HEK293 (cell line): Measurements from ENCODE around the gene GREB1L.
A peak's percentile ranks its signal among the peaks of the same experiment; 100 is the strongest.

Experiments used
- CTCF ChIA-PET: fragments of 350-600 bp; formaldehyde crosslinking; extraction: SDS; loops from one replicate; lab custom pipeline; 2021; ENCODE audit warnings: antibody characterized with exemption; lab: Yijun Ruan, JAX
- POLR2A ChIA-PET: fragments of 300-600 bp; formaldehyde crosslinking; extraction: SDS; loops from one replicate; lab custom pipeline; 2020; ENCODE audit warnings: antibody characterized with exemption, inconsistent platforms; lab: Yijun Ruan, JAX
- H3K27ac ChIP-seq: fragments of 200-500 bp; sonication (Bioruptor generic); 2 replicates; pipeline ENCODE4 v1.5.1; 2014; ENCODE audit warnings: low read depth, low read length, control low read depth, inconsistent platforms; ENCODE audit errors: extremely low read depth
- H3K36me3 ChIP-seq, 2 experiments: fragments of 200-500 bp in 1 of 2; sonication (Bioruptor generic) in 1 of 2; 1 replicate in 1 of 2; 2 replicates in 1 of 2; pipeline ENCODE4 v1.5.1; 2014 to 2017; ENCODE audit warnings: inconsistent platforms in 2 of 2, low read length in 2 of 2; ENCODE audit not compliant: control insufficient read depth in 2 of 2, insufficient read depth in 1 of 2
- H3K4me1 ChIP-seq: fragments of 200-500 bp; sonication (Bioruptor generic); 2 replicates; pipeline ENCODE4 v1.5.1; 2014; ENCODE audit warnings: mild to moderate bottlenecking, low read length, inconsistent platforms; ENCODE audit not compliant: control insufficient read depth, insufficient read depth
- H3K4me3 ChIP-seq: 2 replicates; pipeline ENCODE4 v1.5.1; 2011; ENCODE audit warnings: low read depth, mild to moderate bottlenecking, control low read depth, low read length, moderate library complexity
- H3K9me3 ChIP-seq: fragments of 200-500 bp; sonication (Bioruptor generic); 2 replicates; pipeline ENCODE4 v1.5.1; 2014; ENCODE audit warnings: low read depth, low read length, inconsistent platforms; ENCODE audit not compliant: control insufficient read depth, insufficient read depth
- GLIS2 ChIP-seq: fragments of 450-650 bp; formaldehyde crosslinking; IDR thresholded peaks from 2 replicates; pipeline ENCODE4 v1.5.1; 2016; ENCODE audit warnings: missing biosample characterization, missing genetic modification characterization
- PRDM4 ChIP-seq: fragments of 450-650 bp; formaldehyde crosslinking; IDR thresholded peaks from 2 replicates; pipeline ENCODE4 v1.5.1; 2017; ENCODE audit warnings: missing biosample characterization, missing genetic modification characterization
- PRDM6 ChIP-seq: fragments of 450-650 bp; formaldehyde crosslinking; IDR thresholded peaks from 2 replicates; pipeline ENCODE4 v1.5.1; 2017; ENCODE audit warnings: missing biosample characterization, missing genetic modification characterization
- SETDB1 ChIP-seq: IDR thresholded peaks from one replicate; pipeline ENCODE4 v1.6.1; 2017; ENCODE audit warnings: mild to moderate bottlenecking, low read length, moderate library complexity, mixed read lengths; ENCODE audit not compliant: insufficient read length
- SP7 ChIP-seq: fragments of 450-650 bp; formaldehyde crosslinking; IDR thresholded peaks from 2 replicates; pipeline ENCODE4 v1.5.1; 2016; ENCODE audit warnings: missing biosample characterization, missing genetic modification characterization
- TCF7L2 ChIP-seq: IDR thresholded peaks from 2 replicates; pipeline ENCODE4 v1.6.1; 2011; ENCODE audit warnings: low read depth, mild to moderate bottlenecking, inconsistent platforms, low read length, moderate library complexity, borderline replicate concordance
- ZBTB10 ChIP-seq: fragments of 450-650 bp; formaldehyde crosslinking; IDR thresholded peaks from 2 replicates; pipeline ENCODE4 v1.5.1; 2016; ENCODE audit warnings: missing biosample characterization, missing genetic modification characterization
- ZBTB49 ChIP-seq: fragments of 450-650 bp; formaldehyde crosslinking; IDR thresholded peaks from 2 replicates; pipeline ENCODE4 v1.5.1; 2016; ENCODE audit warnings: missing biosample characterization, missing genetic modification characterization, low read depth
- ZNF121 ChIP-seq: fragments of 450-650 bp; formaldehyde crosslinking; IDR thresholded peaks from 2 replicates; pipeline ENCODE4 v1.5.1; 2016; ENCODE audit warnings: missing biosample characterization, missing genetic modification characterization
- ZNF26 ChIP-seq: fragments of 450-650 bp; formaldehyde crosslinking; IDR thresholded peaks from 2 replicates; pipeline ENCODE4 v1.5.1; 2016; ENCODE audit warnings: missing biosample characterization, missing genetic modification characterization
- ZNF362 ChIP-seq: fragments of 450-650 bp; formaldehyde crosslinking; IDR thresholded peaks from 2 replicates; pipeline ENCODE4 v1.5.1; 2016; ENCODE audit warnings: missing biosample characterization, missing genetic modification characterization
- ZNF366 ChIP-seq: fragments of 450-650 bp; formaldehyde crosslinking; conservative IDR thresholded peaks from 2 replicates; pipeline ENCODE4 v1.5.1; 2016; ENCODE audit warnings: missing biosample characterization, missing genetic modification characterization
- ZNF426 ChIP-seq: fragments of 450-650 bp; formaldehyde crosslinking; IDR thresholded peaks from 2 replicates; pipeline ENCODE4 v1.5.1; 2017; ENCODE audit warnings: missing biosample characterization, missing genetic modification characterization, mild to moderate bottlenecking, inconsistent platforms, moderate library complexity
- ZNF518A ChIP-seq: fragments of 450-650 bp; formaldehyde crosslinking; conservative IDR thresholded peaks from 2 replicates; pipeline ENCODE4 v1.5.1; 2016; ENCODE audit warnings: low read depth, missing biosample characterization, missing genetic modification characterization
- ZNF596 ChIP-seq: fragments of 450-650 bp; IDR thresholded peaks from 2 replicates; pipeline ENCODE4 v1.5.0; 2018; ENCODE audit warnings: missing biosample characterization, mild to moderate bottlenecking, missing genetic modification characterization, moderate library complexity
- ZNF645 ChIP-seq: fragments of 450-650 bp; formaldehyde crosslinking; IDR thresholded peaks from 2 replicates; pipeline ENCODE4; 2016; ENCODE audit warnings: missing biosample characterization, missing genetic modification characterization

Gene GREB1L

GRCh38 chr18:21484851-21485636 is 243.0 kb downstream of the GREB1L start:
- no peak overlapping the region for H3K4me3 ChIP-seq
- POLR2A ChIA-PET = no interaction called here
- TF ChIP-seq ZNF426 (no peak), ZNF26 (tag by site-specific recombination) (no peak), SETDB1 (peak; percentile 51), ZNF366 (tag by site-specific recombination) (0 out of 2 replicates have a peak, but pooled peaks have one; percentile 12), TCF7L2 (peak; percentile 63; the same call in 1 of the 2 replicates), PRDM4 (tag by site-specific recombination) (0 out of 2 replicates have a peak, but pooled peaks have one; percentile 39), SP7 (tag by site-specific recombination) (peak; percentile 52), ZNF645 (tag by site-specific recombination) (no peak), ZNF596 (tag by site-specific recombination) (no peak), ZNF121 (tag by site-specific recombination) (no peak), ZBTB10 (no peak), ZBTB49 (tag by site-specific recombination) (no peak), PRDM6 (peak; percentile 74), ZNF362 (0 out of 2 replicates have a peak, but pooled peaks have one; percentile 15), GLIS2 (tag by site-specific recombination) (no peak), ZNF518A (no peak)

More at GRCh38 chr18:21484851-21485636, 243.0 kb downstream of the GREB1L start:
- Histone ChIP-seq H3K27ac (no peak overlapping the region), H3K36me3 (peaks cover 0 to 4% of the 10 kb centered on the region in 2 experiments; a peak in 1 of 3 replicates), H3K4me1 (peaks cover 5% of the 10 kb centered on the region; the same call in 1 of the 2 replicates), H3K9me3 (no peaks in the 10 kb centered on the region)
- CTCF ChIA-PET = interaction anchor here (0.6 to 2.5 kb wide), 5 partner anchors 116 to 306 kb away, joined by 3 to 13 read pairs (median 4); partner anchors contain the start of gene ESCO1
